ENCODE results near the gene PRRX1.
A peak's percentile ranks its signal among the peaks of the same experiment; 100 is the strongest.

Gene PRRX1

GRCh38 chr1:170664828-170665612 lies 1.1 kb downstream of the PRRX1 start:
- peak; percentile 74 for DNase-seq (ENCODE audit: low spot score)

DNA sequence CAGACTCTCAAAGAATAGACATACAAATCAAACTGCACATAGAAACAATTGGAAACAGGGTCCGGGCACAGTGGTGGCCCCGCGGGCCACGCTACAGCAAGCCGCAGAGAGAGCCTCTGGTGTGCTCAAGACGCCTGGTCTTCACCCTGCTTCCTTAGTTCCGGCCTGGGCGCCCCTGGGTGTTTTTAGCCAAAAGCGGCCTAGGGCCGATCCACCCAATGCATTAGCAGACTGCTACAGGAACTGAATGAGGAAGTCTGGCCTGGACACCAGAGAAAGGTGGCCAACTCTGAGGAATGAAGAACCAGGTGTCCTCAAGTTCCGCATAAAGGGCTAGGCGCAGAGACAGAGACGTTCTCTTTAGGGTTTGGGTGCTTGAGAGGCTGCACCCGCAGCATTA lies 1.7 kb downstream of the PRRX1 start:
- peak; percentile 67 for DNase-seq (ENCODE audit: low spot score)

- no peak for DNase-seq (ENCODE audit: low spot score)
Measured at GRCh38 chr1:170666541-170667254, 2.8 kb downstream of the PRRX1 start.

GRCh38 chr1:170668209-170669106 lies 4.5 kb downstream of the PRRX1 start:
- DNase-seq (ENCODE audit: low spot score) = peak; percentile 71

GRCh38 chr1:170669107-170669445 lies 5.1 kb downstream of the PRRX1 start:
- DNase-seq (ENCODE audit: low spot score) = peak; percentile 68

DNA sequence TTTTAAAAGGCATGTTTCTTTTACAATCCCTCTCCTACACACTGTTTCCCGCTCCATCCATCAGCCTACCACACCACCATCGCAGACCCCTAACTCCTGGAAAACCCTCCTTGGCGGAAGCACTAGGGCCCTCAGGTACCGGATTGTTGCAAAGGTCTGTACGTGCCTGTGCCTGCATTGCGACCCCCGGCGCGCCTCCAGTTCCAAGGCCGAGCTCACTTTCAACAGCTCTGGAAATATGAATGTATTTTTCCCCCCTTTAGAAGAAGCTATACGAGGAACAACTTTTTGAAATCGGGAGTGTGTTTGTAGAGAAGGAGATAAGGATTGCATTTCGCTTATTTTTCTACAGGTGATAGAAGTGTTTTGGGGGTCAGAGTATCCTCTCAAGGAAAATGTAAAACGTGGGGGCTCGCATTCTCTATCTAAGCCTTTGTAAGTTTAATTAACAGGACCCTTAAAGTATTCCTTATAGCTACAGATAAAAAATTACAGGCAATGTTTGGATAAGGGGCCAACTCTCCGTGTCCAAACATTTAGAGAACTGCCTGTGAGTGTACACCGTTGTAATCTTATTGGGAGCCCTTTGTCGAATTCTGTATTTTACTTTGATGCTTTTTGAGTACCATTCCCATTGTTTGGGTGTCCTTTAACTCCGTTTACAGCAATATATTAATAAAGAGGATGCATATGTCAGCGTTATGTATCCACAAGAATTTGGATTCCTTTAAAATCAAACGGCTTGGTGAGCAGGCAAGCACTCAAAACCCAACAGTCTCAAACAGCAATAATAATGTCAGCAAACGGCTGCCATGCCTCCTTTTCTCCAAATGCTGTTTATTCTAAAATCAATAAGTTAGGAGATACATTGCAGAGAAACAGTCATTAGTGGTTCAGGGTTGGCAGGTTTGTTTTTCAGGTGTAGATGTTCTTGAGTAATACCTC lies 5.9 kb downstream of the PRRX1 start:
- no peak for DNase-seq (ENCODE audit: low spot score)

DNA sequence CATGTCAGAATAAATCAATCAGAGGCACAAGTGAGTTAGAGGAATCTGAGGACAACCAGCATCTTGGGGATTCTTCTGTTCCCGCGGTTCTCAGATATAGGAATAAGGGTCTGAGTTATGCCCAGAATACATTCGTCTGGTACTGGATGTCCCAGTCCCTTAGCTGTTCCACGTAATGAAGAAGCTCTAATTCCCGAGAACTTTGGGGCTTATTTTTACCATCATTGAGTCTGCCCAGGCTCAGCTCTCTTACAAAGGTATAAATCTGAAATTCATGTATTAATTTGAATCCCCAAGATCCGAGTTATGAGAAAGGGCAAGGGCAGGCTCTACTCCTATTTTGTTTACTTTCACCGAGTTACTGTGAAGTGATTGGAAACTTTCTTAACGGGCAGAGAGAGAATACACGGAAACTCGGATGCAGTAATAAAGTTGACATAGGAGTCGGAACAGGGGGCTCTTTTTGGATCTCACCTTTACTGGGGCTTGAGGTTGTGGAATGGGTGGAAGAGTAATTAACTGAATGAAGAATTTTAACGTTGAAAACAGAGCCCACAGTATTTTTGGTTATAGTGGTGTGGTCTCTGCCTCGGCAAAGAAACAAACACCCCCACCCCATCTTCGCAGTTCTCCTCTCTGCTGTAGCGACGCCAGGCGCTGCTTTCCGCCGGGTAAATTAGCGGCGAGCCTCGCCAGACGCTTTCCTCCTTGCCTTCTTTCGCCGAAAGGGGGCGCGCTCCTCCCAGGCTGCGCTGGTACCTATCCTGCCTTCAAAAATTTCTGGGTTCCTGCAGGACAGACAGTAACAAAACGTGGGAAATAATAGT lies 7.1 kb downstream of the PRRX1 start:
- peak; percentile 86 for DNase-seq (ENCODE audit: low spot score)

GRCh38 chr1:170671629-170671963 lies 7.7 kb downstream of the PRRX1 start:
- no peak for DNase-seq (ENCODE audit: low spot score)

DNA sequence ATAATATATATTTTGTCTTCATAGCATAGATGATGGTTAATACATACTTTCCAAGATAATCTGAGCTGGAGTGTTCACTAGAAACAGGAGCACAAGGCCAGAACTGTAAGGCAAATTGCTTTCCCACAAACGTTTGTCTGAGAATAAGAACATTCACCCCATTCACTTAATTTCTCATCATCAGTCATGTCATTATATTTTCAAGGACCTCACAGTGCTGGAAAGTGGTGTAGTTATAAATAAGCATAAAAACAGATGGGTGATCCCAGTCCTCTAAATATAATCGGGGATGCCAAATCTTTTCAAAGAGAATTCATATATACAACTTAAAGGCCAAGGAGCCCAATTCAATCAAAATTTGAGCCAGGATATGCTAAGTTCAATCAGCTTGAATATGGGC lies 8.4 kb downstream of the PRRX1 start:
- DNase-seq (ENCODE audit: low spot score) = no peak

DNA sequence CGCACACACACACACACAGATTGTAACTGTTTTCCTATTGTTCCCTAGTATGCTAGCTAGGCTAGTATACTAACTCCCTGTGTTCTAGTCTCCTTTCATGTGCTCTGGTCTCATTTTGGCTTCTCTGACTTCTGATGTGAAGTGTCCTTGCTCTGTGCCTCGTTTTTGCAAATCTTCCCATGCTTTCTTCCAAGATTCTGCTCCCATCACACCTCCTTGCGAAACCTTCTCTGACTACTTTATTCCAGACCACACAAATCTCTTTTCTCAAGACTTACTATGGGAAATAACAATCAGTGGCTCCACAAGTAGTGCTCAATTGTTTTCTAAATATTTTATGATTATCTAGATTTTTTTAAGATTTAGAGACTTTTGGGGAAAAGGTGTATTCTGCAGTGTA lies 10.3 kb downstream of the PRRX1 start:
- no peak for DNase-seq (ENCODE audit: low spot score)

DNA sequence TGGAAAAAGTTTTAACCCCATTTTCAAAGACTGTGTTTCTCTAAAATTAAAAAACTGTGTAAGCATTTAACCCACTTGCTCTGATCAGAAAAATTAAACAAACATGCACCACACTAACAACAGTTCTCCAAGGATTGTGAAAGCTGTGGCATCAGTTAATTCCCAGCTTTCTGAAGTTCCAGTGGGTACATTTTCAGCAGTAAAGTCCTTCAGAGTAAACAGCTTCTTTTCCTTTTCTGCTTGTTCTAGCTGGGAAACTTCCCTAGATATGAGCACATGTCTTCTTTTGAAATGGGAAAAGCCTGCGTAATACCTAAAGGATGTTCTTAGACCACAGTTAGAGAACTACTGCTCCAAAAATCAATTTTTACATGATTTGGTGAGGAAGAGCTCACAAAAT lies 11.1 kb downstream of the PRRX1 start:
- DNase-seq (ENCODE audit: low spot score) = no peak

DNA sequence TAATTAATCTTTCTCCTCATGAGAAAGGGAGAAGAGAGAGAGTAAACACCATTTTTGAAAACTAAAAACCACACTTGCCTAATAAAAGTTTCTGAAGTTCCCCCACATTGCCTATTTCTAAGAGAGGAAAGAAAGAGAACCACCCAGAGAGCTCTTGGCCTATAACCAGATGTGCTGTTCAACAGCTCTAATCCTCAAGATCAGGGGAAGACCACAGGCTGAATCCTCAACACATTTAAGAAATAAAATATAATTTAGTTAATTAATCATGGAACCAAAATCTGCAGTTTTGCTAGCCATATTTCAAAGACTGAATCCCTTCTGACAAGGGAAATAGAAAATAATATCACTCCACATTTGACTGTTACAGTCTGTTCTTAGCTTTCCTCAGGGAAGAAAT lies 11.9 kb downstream of the PRRX1 start:
- no peak for DNase-seq (ENCODE audit: low spot score)

GRCh38 chr1:170676628-170677027 lies 12.7 kb downstream of the PRRX1 start:
- DNase-seq (ENCODE audit: low spot score) = no peak

DNA sequence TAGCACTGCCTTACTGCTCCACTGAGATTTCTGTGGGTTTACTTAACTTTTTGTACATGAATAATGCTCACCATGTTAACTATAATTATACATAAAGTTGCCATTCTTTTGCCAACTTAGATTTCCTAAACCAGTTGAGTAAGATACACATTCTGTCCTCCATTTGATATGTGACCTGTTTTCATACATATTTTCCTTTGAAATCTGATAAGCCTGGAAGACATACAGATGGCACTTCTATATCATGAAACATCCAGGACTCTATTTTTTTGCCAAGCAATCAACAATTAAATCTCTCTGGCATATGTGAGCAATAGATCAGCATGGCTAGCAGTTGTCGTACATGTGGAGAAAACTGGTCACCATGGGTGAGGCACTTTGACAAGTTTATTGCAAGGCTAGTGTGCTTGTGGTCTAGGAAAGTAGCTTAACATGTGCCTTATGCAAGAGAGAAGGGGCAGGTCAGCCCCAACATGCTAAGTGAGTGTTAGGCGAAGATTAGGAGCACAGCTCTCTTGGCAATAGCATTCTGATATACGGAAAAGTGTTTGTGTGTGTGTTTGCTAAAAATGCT lies 14.2 kb downstream of the PRRX1 start:
- DNase-seq (ENCODE audit: low spot score) = no peak

- DNase-seq (ENCODE audit: low spot score) = no peak
Measured at GRCh38 chr1:170680428-170680827, 16.5 kb downstream of the PRRX1 start.

- DNase-seq (ENCODE audit: low spot score) = no peak
Measured at GRCh38 chr1:170682169-170682568, 18.2 kb downstream of the PRRX1 start.

DNA sequence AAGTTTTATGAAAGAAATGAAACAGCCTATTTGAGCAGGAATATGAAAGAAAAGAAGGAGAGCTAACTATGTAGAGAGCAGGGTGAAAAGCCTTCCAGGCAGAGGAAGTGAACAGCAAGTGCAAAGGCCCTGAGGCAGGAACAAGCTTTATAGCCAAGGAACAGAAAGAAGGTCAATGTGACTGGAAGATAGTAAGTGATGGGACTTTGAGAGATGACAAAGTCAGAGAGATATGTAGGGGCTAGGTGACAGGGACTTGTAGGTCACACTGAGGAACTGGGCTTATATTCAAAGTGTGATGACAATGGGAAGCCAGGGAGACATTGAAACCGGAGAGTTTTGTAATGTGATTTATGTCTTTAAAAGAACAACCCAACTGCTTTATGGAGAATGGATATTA lies 18.9 kb downstream of the PRRX1 start:
- DNase-seq (ENCODE audit: low spot score) = no peak

DNA sequence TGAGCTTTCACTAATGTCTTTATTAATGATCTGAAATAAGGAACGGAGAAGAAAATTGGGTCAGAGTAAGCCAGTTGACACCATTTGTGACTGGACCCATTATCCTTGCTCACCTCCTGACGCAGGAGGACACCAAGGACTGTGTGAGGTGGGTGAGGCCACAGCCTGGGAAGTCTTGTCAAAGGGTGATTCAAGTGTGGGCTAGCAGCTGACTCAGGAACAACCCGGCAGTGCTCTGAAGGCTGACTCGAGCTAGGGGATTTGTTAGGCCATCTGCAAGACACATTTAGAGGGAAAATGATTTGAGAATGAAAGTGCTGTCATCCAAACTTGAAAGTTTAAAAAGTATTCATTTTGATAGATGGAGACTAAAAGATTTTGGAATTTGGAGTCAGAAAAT lies 21.2 kb downstream of the PRRX1 start:
- no peak for DNase-seq (ENCODE audit: low spot score)

DNA sequence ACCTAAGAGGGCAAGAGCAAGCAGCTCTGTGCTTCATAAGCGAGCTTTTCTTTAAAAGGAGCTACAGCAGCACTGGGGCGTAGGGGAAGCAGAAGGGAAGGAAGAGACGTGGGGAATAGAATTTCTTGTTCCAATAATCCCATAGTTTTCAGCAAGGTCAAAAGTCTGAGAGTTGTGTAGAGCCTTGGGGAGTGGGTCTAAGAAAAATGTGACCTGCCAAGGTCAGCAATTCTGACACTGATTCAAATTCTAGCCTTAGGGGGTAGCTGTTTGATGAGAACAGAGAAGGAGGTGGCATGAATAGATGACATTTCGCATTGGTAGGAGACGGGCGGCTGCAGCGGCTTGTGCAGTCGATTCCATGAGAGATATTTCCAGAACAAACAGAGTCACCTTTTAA lies 22.4 kb downstream of the PRRX1 start:
- DNase-seq (ENCODE audit: low spot score) = no peak

- DNase-seq (ENCODE audit: low spot score) = no peak
Measured at GRCh38 chr1:170687621-170688020, 23.7 kb downstream of the PRRX1 start.

Data from left forelimb (tissue), 1 donor.